Activated B cell treated with CpG ODN at 0.5 μM for 24 hours (primary cell): ENCODE measurements around the gene C20orf144. TPM values are rescaled to one million over a fixed set of nuclear protein-coding genes. Genes with fewer than 3 reads are reported as not detected.

ENCODE experiments used
- ATAC-seq: fragments of 200-7000 bp; cut with Tn5 transposase; one replicate; pipeline ENCODE4 v1.10.0; 2021; ENCODE audit warnings: low read depth, mild to moderate bottlenecking, moderate library complexity
- CTCF ChIA-PET: fragments of 350-600 bp; sonication (Branson Sonifier 250); formaldehyde crosslinking; loops from one replicate; lab custom pipeline; 2021; ENCODE audit warnings: antibody characterized with exemption; lab: Charles Lee
- POLR2A ChIA-PET: fragments of 350-600 bp; sonication (Branson Sonifier 250); formaldehyde crosslinking; loops from one replicate; lab custom pipeline; 2021; ENCODE audit warnings: antibody characterized with exemption; lab: Charles Lee
- DNase-seq: peaks from one replicate; pipeline ENCODE4 v3.0.0; 2022
- H3K27ac Mint-ChIP-seq: one replicate; pipeline ENCODE4 v1.8.0; 2020; ENCODE audit warnings: mixed read lengths
- H3K27me3 Mint-ChIP-seq: one replicate; pipeline ENCODE4 v1.8.0; 2021; ENCODE audit warnings: mixed read lengths
- H3K36me3 Mint-ChIP-seq: one replicate; pipeline ENCODE4 v1.8.0; 2021; ENCODE audit warnings: low read depth, mixed read lengths
- H3K4me1 Mint-ChIP-seq: one replicate; pipeline ENCODE4 v1.8.0; 2021; ENCODE audit warnings: mixed read lengths
- H3K4me3 Mint-ChIP-seq: one replicate; pipeline ENCODE4 v1.8.0; 2020; ENCODE audit warnings: mild to moderate bottlenecking, mixed read lengths
- H3K9me3 Mint-ChIP-seq: one replicate; pipeline ENCODE4 v1.8.0; 2020; ENCODE audit warnings: mixed read lengths
- intact Hi-C: fragments of 100-400 bp; cut with micrococcal nuclease; formaldehyde crosslinking; loops from one replicate; pipeline ENCODE4 v1.15.1; 2024
- total RNA-seq: library from RNA; stranded (reverse); gene quantifications from 2 replicates; pipeline ENCODE4 v1.2.3, GENCODE V29; 2022
- TF ChIP-seq, protein P1 (sequence below): fragments of 200-600 bp; IDR thresholded peaks from one replicate; pipeline ENCODE4 v1.8.0; 2022; ENCODE audit warnings: antibody characterized with exemption, mild to moderate bottlenecking

The C20orf144 gene
- total RNA-seq, 1 donor from 2014 or later, result 0.20 TPM

GRCh38 chr20:33676121-33676520, 14.0 kb downstream of the C20orf144 start:
- intact Hi-C loops, result no loop called here
- Mint-ChIP-seq H3K27ac (no peak overlapping the region), H3K4me3 (no peak overlapping the region), H3K9me3 (no peaks in the 10 kb centered on the region), H3K4me1 (peaks cover 38% of the 10 kb centered on the region), H3K36me3 (no peaks in the 10 kb centered on the region), H3K27me3 (no peaks in the 10 kb centered on the region)
- POLR2A ChIA-PET, result interaction anchor here (2.3 kb wide), 1 partner anchor 9 kb away, joined by 12 read pairs; the partner anchor contains the start of gene ACTL10
- ATAC-seq (no peak), DNase-seq (no peak)
- TF ChIP-seq, protein P1, sequence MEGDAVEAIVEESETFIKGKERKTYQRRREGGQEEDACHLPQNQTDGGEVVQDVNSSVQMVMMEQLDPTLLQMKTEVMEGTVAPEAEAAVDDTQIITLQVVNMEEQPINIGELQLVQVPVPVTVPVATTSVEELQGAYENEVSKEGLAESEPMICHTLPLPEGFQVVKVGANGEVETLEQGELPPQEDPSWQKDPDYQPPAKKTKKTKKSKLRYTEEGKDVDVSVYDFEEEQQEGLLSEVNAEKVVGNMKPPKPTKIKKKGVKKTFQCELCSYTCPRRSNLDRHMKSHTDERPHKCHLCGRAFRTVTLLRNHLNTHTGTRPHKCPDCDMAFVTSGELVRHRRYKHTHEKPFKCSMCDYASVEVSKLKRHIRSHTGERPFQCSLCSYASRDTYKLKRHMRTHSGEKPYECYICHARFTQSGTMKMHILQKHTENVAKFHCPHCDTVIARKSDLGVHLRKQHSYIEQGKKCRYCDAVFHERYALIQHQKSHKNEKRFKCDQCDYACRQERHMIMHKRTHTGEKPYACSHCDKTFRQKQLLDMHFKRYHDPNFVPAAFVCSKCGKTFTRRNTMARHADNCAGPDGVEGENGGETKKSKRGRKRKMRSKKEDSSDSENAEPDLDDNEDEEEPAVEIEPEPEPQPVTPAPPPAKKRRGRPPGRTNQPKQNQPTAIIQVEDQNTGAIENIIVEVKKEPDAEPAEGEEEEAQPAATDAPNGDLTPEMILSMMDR, result no peak
- CTCF ChIA-PET, result no interaction called here

DNA sequence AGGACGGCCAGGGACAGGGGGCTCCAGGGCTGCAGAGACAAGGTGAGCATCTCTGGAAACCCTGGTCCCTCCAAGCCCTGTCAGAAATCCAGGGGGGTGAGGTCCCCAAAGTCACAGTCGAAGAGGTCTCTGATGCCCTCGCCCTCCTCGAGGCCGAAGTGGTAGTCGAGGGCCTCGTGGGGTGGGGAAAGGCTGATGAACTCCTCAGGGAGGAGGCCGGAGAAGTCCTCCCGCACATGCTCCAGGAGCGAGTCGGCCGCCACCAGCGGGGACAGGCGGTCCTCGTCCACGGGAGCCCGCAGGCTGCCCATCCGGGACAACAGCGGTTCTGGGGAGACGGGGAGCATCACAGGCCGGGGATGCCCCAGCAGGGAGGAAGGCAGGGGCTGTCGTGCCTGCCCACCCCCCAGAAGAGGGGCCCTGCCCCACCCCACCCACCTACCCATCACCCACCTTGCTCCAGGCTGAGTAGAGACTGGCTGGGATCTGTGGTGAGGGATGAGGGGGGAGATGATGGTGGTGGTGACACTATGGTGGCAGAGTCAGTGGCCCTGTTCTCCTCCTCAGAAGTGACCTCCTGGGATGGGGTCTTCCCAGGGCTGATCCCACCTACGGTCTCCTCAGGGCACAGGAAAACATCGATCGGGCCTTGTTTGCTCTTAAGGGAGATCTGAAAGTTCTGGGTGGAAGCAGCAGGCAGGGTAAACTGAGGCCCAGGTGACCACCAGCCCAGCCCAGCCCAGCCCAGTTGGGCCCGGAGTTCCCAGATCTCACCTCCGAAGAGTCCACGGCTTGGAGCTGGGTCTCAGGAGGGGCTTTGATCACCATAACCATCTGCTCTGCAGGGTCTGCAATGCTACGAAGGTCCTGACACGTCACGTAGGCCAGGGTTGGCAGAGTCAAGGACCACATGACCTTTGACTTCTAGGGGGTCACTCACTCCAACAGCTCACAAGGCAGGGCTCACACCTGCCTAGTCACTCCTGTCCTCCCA, 14.8 kb downstream of the C20orf144 start:
- H3K4me3 Mint-ChIP-seq, result no peak overlapping the region
- no peak for ATAC-seq
- H3K27me3 Mint-ChIP-seq, result no peaks in the 10 kb centered on the region
- no peak overlapping the region for H3K27ac Mint-ChIP-seq
- ChIA-PET CTCF (no interaction called here), POLR2A (interaction anchor here (0.6 to 2.3 kb wide), 3 partner anchors 10 to 131 kb away, joined by 3 to 12 read pairs (median 10); partner anchors contain the start of gene ACTL10)
- DNase-seq, result no peak
- intact Hi-C loops, result no loop called here
- no peaks in the 10 kb centered on the region for H3K9me3 Mint-ChIP-seq
- peaks cover 43% of the 10 kb centered on the region for H3K4me1 Mint-ChIP-seq
- TF ChIP-seq, protein P1, result no peak
- H3K36me3 Mint-ChIP-seq, result no peaks in the 10 kb centered on the region

DNA sequence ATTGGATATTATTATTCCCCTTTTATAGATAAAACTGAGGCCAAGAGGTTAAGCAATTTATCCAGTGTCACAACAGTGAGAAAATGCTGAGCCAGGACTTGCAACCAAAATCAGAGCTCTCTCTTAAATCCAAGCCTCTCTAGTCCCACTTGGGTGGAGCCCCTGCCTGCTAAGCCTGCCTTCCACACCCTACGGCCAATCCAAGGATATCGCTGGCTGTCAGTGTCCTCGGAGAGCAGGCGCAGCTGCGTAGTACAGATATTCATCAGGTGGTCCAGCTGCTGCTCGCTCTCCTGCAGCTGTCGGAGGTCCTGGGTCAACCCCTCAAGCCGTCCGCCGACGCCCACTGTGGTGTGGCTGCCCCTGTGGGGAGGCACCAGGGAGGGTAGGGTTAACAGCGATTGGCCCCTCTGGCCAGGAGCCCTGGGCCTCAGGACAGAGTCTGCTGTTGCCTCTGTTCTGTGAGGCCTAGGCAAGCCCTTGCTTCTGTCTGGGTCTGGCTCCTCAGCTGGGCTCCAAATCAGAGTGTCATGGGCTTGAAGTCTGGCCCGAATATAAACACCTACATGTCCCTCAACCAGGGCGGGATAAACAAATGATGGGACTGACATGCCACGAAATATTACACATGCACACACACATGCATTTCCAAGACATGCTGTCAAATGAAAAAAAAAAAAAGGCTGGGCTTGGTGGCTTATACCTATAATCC, 16.0 kb downstream of the C20orf144 start:
- intact Hi-C loops, result no loop called here

GRCh38 chr20:33679758-33680485, 17.8 kb downstream of the C20orf144 start:
- peak; percentile 86 for ATAC-seq
- Mint-ChIP-seq H3K27ac (peak overlapping the region; percentile 35), H3K4me3 (no peak overlapping the region), H3K36me3 (no peaks in the 10 kb centered on the region), H3K27me3 (no peaks in the 10 kb centered on the region), H3K9me3 (no peaks in the 10 kb centered on the region), H3K4me1 (peaks cover 43% of the 10 kb centered on the region)
- ChIA-PET POLR2A (interaction anchor here (0.8 to 1.9 kb wide), 4 partner anchors 12 to 99 kb away, joined by 3 to 18 read pairs (median 3); partner anchors contain the start of genes ACTL10 and PXMP4), CTCF (interaction anchor here (2.7 kb wide), 1 partner anchor 12 kb away, joined by 23 read pairs; no protein-coding TSS in a partner anchor)
- DNase-seq, result no peak
- intact Hi-C loops, result no loop called here
- TF ChIP-seq, protein P1, result no peak

More for the DNA sequence above, 16.0 kb downstream of the C20orf144 start:
- ATAC-seq, result no peak
- POLR2A ChIA-PET, result interaction anchor here (0.6 to 0.7 kb wide), 2 partner anchors 130 to 234 kb away, joined by 7 to 10 read pairs; no protein-coding TSS in a partner anchor
- TF ChIP-seq, protein P1, result no peak
- no peaks in the 10 kb centered on the region for H3K36me3 Mint-ChIP-seq
- no peak for DNase-seq
- peaks cover 47% of the 10 kb centered on the region for H3K4me1 Mint-ChIP-seq
- CTCF ChIA-PET, result interaction anchor here (2.7 kb wide), 1 partner anchor 10 kb away, joined by 23 read pairs; no protein-coding TSS in a partner anchor
- no peaks in the 10 kb centered on the region for H3K9me3 Mint-ChIP-seq
- no peaks in the 10 kb centered on the region for H3K27me3 Mint-ChIP-seq
- no peak overlapping the region for H3K4me3 Mint-ChIP-seq
- H3K27ac Mint-ChIP-seq, result peak overlapping the region; percentile 35
